MM.1S (cell line): Measurements from ENCODE around the gene TTC28.
"Not testable (repeated sequence)": the region's sequence is repeated elsewhere in the genome, so short reads cannot be mapped to it uniquely, and the experiment has no call there.

ENCODE experiments used
- DNase-seq: peaks from one replicate; pipeline ENCODE4 v3.0.0-alpha.2; 2015
- H2AFZ ChIP-seq: fragments of 300-600 bp; sonication (generic); 2 replicates; pipeline ENCODE4 v1.6.0; 2016; ENCODE audit warnings: antibody characterized with exemption, low read length
- H3F3A ChIP-seq: fragments of 300-600 bp; sonication (generic); 2 replicates; pipeline ENCODE4 v1.6.1; 2016; ENCODE audit warnings: mild to moderate bottlenecking, antibody characterized with exemption, low read length, moderate library complexity, mixed read lengths; ENCODE audit not compliant: insufficient read depth
- H3K27ac ChIP-seq: fragments of 300-600 bp; sonication (generic); 2 replicates; pipeline ENCODE4 v1.5.1; 2016; ENCODE audit warnings: mild to moderate bottlenecking, low read length
- H3K27me3 ChIP-seq: fragments of 300-600 bp; sonication (generic); replicated peaks from 2 replicates; pipeline ENCODE4 v1.6.0; 2016; ENCODE audit warnings: low read length; ENCODE audit not compliant: insufficient read depth
- H3K36me3 ChIP-seq: fragments of 300-600 bp; sonication (generic); replicated peaks from 2 replicates; pipeline ENCODE4 v1.6.1; 2016; ENCODE audit warnings: mild to moderate bottlenecking, low read length, mixed read lengths; ENCODE audit not compliant: insufficient read depth
- H3K4me1 ChIP-seq: fragments of 300-600 bp; sonication (generic); 2 replicates; pipeline ENCODE4 v1.6.1; 2016; ENCODE audit warnings: low read length, mixed read lengths
- H3K4me2 ChIP-seq: fragments of 300-600 bp; sonication (generic); 2 replicates; pipeline ENCODE4 v1.6.0; 2016; ENCODE audit warnings: low read depth, low read length
- H3K4me3 ChIP-seq: fragments of 300-600 bp; sonication (generic); 2 replicates; pipeline ENCODE4 v1.5.1; 2016; ENCODE audit warnings: low read length, mixed read lengths
- H3K79me2 ChIP-seq: fragments of 300-600 bp; sonication (generic); 2 replicates; pipeline ENCODE4 v1.6.1; 2016; ENCODE audit warnings: mixed run types, low read length, mixed read lengths
- H3K9ac ChIP-seq: fragments of 300-600 bp; sonication (generic); 2 replicates; pipeline ENCODE4 v1.6.1; 2016; ENCODE audit warnings: low read length, mixed read lengths
- H3K9me2 ChIP-seq: fragments of 300-600 bp; sonication (generic); replicated peaks from 2 replicates; pipeline ENCODE4 v1.6.1; 2016; ENCODE audit warnings: mild to moderate bottlenecking, low read length, mixed read lengths; ENCODE audit not compliant: insufficient read depth
- H3K9me3 ChIP-seq: fragments of 300-600 bp; sonication (generic); replicated peaks from 2 replicates; pipeline ENCODE4 v1.6.1; 2016; ENCODE audit warnings: mild to moderate bottlenecking, low read length, mixed read lengths; ENCODE audit not compliant: insufficient read depth
- H4K20me1 ChIP-seq: fragments of 300-600 bp; sonication (generic); 2 replicates; pipeline ENCODE4 v1.6.1; 2016; ENCODE audit warnings: mild to moderate bottlenecking, low read length, moderate library complexity, mixed read lengths; ENCODE audit not compliant: insufficient read depth
- EZH2 ChIP-seq: fragments of 300-600 bp; sonication (generic); optimal IDR thresholded peaks from 2 replicates; pipeline ENCODE3; 2017; ENCODE audit warnings: low read depth, mild to moderate bottlenecking, antibody characterized with exemption, low read length, mixed read lengths
- EZH2phosphoT487 ChIP-seq: fragments of 300-600 bp; sonication (generic); IDR thresholded peaks from 2 replicates; pipeline ENCODE4 v1.6.1; 2018; ENCODE audit warnings: antibody characterized with exemption, low read length
- TF ChIP-seq, protein P1 (sequence below): fragments of 300-600 bp; sonication (generic); IDR thresholded peaks from 2 replicates; pipeline ENCODE4 v1.5.1; 2016; ENCODE audit warnings: antibody characterized with exemption, low read length, mixed read lengths

Gene TTC28

DNA sequence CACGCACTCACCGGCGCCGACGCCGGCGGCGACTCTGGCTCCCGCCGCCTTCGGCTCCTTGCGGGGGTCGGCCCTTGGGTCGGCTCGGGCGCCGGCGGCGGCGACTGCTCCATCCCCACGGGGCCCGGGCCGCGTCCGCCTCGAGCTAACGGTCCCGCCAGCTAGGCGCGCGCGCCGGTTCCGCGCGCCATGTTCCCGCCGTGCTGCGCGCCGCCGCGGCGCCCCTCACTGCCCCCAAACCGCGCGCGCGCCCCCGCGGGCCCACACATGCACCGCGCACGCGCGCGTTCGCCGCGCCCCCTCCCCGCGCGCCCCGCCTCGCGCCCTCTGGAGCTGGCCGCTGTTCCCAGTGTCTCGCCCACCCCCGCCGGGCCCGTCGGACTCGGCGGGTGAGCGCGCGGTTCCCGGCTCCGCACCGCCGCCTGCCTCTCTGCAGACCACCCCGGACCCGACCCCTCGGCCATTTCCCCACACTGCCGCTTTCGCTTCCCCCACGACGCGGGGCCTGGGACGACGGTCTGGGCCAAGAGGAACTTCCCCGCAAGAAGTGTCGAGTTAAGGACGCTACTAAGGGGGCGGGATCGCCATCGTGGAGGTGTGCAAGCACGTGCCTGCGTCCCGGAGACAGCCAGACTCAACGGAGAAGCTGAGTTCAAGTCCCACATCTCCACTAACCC is at the start of gene TTC28:
Gene TTC28 (minus strand): TSS at position 230 of the 677 bp plus-strand sequence. CDS start 117 bp downstream, at position 113.
- Histone ChIP-seq H3K4me3 (peak within 1 kb of the TSS; percentile 28; the same call in 1 of the 2 replicates), H3K4me2 (peak within 1 kb of the TSS; percentile 26; the same call in 1 of the 2 replicates), H3K27me3 (peaks cover 34% of the 10 kb centered on the region)
- not testable (repeated sequence) for H3K9me2 ChIP-seq, H4K20me1 ChIP-seq, H2AFZ ChIP-seq, H3K27ac ChIP-seq, H3K4me1 ChIP-seq, H3K36me3 ChIP-seq, DNase-seq, H3K9ac ChIP-seq, H3F3A ChIP-seq, H3K9me3 ChIP-seq, H3K79me2 ChIP-seq

DNA sequence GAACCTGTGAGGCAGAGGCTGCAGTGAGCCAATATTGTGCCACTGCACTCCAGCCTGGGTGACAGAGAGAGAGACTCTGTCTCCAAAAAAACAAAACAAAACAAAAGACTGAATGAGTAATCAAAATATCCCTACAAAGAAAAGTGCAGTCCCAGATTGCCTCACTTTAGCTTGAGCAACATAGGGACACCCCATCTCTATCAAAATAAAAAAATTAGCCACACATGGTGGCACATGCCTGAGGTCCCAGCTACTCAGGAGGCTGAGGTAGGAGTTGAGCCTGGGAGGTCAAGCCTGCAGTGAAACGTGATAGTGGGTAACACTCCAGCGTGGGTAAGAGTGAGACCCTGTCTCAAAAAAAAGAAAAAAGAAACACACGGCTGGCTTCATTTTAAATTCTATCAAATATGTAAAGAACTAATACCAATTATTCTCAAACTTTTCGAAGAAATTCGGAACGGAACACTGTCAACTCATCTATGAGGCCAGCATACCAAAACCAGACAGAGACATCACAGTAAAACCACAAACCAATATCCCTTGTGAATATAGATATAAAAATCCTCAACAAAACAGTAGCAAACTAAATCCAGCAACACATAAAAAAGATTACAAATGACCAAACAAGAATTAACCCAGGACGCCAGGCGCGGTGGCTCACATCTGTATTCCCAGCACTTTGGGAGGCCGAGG is 49.1 kb upstream of the TTC28 start:
- no peaks in the 10 kb centered on the region; the same call in 1 of the 2 replicates for H3K36me3 ChIP-seq
- no peaks in the 10 kb centered on the region for H4K20me1 ChIP-seq
- no peak overlapping the region for H3K4me2 ChIP-seq
- no peaks in the 10 kb centered on the region for H3K9me2 ChIP-seq
- H3K4me1 ChIP-seq = no peaks in the 10 kb centered on the region
- H3K9ac ChIP-seq = no peak overlapping the region
- H3K27ac ChIP-seq = no peak overlapping the region
- H3K27me3 ChIP-seq = no peaks in the 10 kb centered on the region
- no peak overlapping the region for H3K4me3 ChIP-seq
- H3K79me2 ChIP-seq = peaks cover 26% of the 10 kb centered on the region
- no peaks in the 10 kb centered on the region for H3F3A ChIP-seq
- H2AFZ ChIP-seq = no peak overlapping the region
- H3K9me3 ChIP-seq = no peaks in the 10 kb centered on the region
- no peak for DNase-seq
- TF ChIP-seq EZH2 = no peak
- no peak for TF ChIP-seq EZH2phosphoT487
- TF ChIP-seq, protein P1, sequence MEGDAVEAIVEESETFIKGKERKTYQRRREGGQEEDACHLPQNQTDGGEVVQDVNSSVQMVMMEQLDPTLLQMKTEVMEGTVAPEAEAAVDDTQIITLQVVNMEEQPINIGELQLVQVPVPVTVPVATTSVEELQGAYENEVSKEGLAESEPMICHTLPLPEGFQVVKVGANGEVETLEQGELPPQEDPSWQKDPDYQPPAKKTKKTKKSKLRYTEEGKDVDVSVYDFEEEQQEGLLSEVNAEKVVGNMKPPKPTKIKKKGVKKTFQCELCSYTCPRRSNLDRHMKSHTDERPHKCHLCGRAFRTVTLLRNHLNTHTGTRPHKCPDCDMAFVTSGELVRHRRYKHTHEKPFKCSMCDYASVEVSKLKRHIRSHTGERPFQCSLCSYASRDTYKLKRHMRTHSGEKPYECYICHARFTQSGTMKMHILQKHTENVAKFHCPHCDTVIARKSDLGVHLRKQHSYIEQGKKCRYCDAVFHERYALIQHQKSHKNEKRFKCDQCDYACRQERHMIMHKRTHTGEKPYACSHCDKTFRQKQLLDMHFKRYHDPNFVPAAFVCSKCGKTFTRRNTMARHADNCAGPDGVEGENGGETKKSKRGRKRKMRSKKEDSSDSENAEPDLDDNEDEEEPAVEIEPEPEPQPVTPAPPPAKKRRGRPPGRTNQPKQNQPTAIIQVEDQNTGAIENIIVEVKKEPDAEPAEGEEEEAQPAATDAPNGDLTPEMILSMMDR = no peak

DNA sequence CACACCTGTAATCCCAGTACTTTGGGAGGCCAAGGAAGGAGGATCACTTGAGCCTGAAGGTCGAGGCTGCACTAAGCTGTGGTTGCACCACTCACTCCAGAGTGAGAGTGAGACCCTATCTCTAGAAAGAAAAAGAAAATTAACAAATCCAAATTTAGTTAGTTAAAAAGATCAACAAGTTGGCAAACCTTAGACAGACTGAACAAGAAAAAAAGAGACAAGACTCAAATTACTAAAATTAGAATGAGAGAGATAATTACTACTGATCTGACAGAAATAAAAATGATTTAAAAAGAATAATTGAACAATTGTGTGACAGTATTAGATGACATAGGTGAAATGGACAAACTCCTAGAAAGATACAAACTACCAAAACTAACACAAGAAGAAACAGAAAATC is 48.4 kb upstream of the TTC28 start:
- DNase-seq = no peak
- Histone ChIP-seq H3K4me1 (no peaks in the 10 kb centered on the region), H3K9me2 (no peaks in the 10 kb centered on the region), H3K27me3 (no peaks in the 10 kb centered on the region), H4K20me1 (no peaks in the 10 kb centered on the region), H3F3A (no peaks in the 10 kb centered on the region), H3K4me2 (no peak overlapping the region), H3K4me3 (no peak overlapping the region), H3K79me2 (peaks cover 22% of the 10 kb centered on the region), H3K27ac (no peak overlapping the region), H3K9me3 (no peaks in the 10 kb centered on the region), H2AFZ (no peak overlapping the region), H3K9ac (no peak overlapping the region), H3K36me3 (no peaks in the 10 kb centered on the region)
- TF ChIP-seq EZH2phosphoT487 (no peak), EZH2 (no peak)
- TF ChIP-seq, protein P1 = no peak

DNA sequence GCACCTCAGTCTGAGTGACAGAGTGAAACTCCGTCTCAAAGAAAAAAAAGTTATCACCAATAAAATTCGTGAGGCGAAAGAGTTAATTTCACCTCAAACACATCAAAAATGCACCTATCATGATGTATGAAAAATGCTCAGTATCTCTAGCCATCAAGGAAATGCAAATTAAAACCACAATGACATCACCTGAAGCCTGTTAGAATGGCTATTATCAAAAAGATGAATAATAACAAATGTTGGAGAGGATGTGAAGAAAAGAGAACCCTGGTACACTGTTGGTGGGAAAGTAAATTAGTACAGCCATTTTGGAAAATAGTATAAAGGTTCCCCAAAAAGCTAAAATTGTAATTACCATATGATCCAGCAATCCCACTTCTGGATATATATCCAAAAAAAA is 38.4 kb upstream of the TTC28 start:
- Histone ChIP-seq H3K27me3 (no peaks in the 10 kb centered on the region), H3K36me3 (peaks cover 12% of the 10 kb centered on the region; the same call in 1 of the 2 replicates)
- no peak for DNase-seq

More for the DNA sequence above, 38.4 kb upstream of the TTC28 start:
- H3K9me2 ChIP-seq = no peaks in the 10 kb centered on the region
- H3K4me3 ChIP-seq = no peak overlapping the region
- TF ChIP-seq, protein P1 = no peak
- no peak for TF ChIP-seq EZH2
- TF ChIP-seq EZH2phosphoT487 = no peak
- no peak overlapping the region for H3K27ac ChIP-seq
- H3K9ac ChIP-seq = no peak overlapping the region
- H3K9me3 ChIP-seq = no peaks in the 10 kb centered on the region
- no peaks in the 10 kb centered on the region for H3F3A ChIP-seq
- no peaks in the 10 kb centered on the region for H4K20me1 ChIP-seq
- no peak overlapping the region for H3K4me2 ChIP-seq
- no peaks in the 10 kb centered on the region for H3K4me1 ChIP-seq
- no peaks in the 10 kb centered on the region for H3K79me2 ChIP-seq
- H2AFZ ChIP-seq = no peak overlapping the region
